DMS153 (cell line): Measurements from ENCODE around the gene ZDHHC13.
A peak's percentile ranks its signal among the peaks of the same experiment; 100 is the strongest.

Experiments
- DNase-seq: peaks from one replicate; lab custom pipeline; 2025; lab: John Stamatoyannopoulos, UW

Gene ZDHHC13

GRCh38 chr11:19204836-19205235 is 87.9 kb downstream of the ZDHHC13 start:
- DNase-seq: no peak

- no peak for DNase-seq
Measured at GRCh38 chr11:19208181-19208580, 91.2 kb downstream of the ZDHHC13 start.

GRCh38 chr11:19208959-19209546 is 92.1 kb downstream of the ZDHHC13 start:
- no peak for DNase-seq

GRCh38 chr11:19209617-19210370 is 92.8 kb downstream of the ZDHHC13 start:
- no peak for DNase-seq

- no peak for DNase-seq
Measured at GRCh38 chr11:19216021-19216420, 99.1 kb downstream of the ZDHHC13 start.

GRCh38 chr11:19216709-19217374 is 99.9 kb downstream of the ZDHHC13 start:
- DNase-seq: no peak

GRCh38 chr11:19218216-19218615 is 101.2 kb downstream of the ZDHHC13 start:
- no peak for DNase-seq

- DNase-seq: peak; percentile 21
Measured at GRCh38 chr11:19218786-19219460, 102.0 kb downstream of the ZDHHC13 start.

GRCh38 chr11:19220903-19221724 is 104.1 kb downstream of the ZDHHC13 start:
- no peak for DNase-seq

- no peak for DNase-seq
Measured at GRCh38 chr11:19225123-19225522, 108.2 kb downstream of the ZDHHC13 start.

- no peak for DNase-seq
Measured at GRCh38 chr11:19225581-19225980, 108.6 kb downstream of the ZDHHC13 start.
